ENCODE data around the gene GALM.
"Not testable (repeated sequence)": the region's sequence is repeated elsewhere in the genome, so short reads cannot be mapped to it uniquely, and the experiment has no call there.

Gene GALM

GRCh38 chr2:38650012-38650411 lies 15.9 kb upstream of the GALM start:
- no peak for DNase-seq

- DNase-seq: no peak
Observed at GRCh38 chr2:38650717-38651116, 15.2 kb upstream of the GALM start.

- peak; percentile 74 for DNase-seq
Observed at GRCh38 chr2:38652431-38653273, 13.3 kb upstream of the GALM start.

- DNase-seq: no peak
Observed at GRCh38 chr2:38653380-38653714, 12.6 kb upstream of the GALM start.

GRCh38 chr2:38653715-38654527 lies 12.0 kb upstream of the GALM start:
- DNase-seq: peak; percentile 43

GRCh38 chr2:38654528-38655381 lies 11.2 kb upstream of the GALM start:
- DNase-seq: peak; percentile 46

GRCh38 chr2:38655441-38655840 lies 10.5 kb upstream of the GALM start:
- no peak for DNase-seq

- DNase-seq: peak; percentile 53
Observed at GRCh38 chr2:38656866-38657480, 8.9 kb upstream of the GALM start.

- DNase-seq: peak; percentile 71
Observed at GRCh38 chr2:38658613-38659012, 7.3 kb upstream of the GALM start.

GRCh38 chr2:38659115-38659514 lies 6.8 kb upstream of the GALM start:
- peak; percentile 41 for DNase-seq

GRCh38 chr2:38660282-38660681 lies 5.6 kb upstream of the GALM start:
- no peak for DNase-seq

- DNase-seq: no peak
Observed at GRCh38 chr2:38661306-38661705, 4.6 kb upstream of the GALM start.

GRCh38 chr2:38666556-38666910 lies 619 bp downstream of the GALM start:
- DNase-seq: peak; percentile 52

- no peak for DNase-seq
Observed at GRCh38 chr2:38668092-38668491, 2.2 kb downstream of the GALM start.

GRCh38 chr2:38668779-38669479 lies 3.0 kb downstream of the GALM start:
- no peak for DNase-seq

GRCh38 chr2:38671303-38671702 lies 5.4 kb downstream of the GALM start:
- DNase-seq: no peak

GRCh38 chr2:38671946-38672345 lies 6.0 kb downstream of the GALM start:
- DNase-seq: no peak

- DNase-seq: no peak
Observed at GRCh38 chr2:38672445-38673391, 6.8 kb downstream of the GALM start.

- no peak for DNase-seq
Observed at GRCh38 chr2:38676681-38677080, 10.8 kb downstream of the GALM start.

GRCh38 chr2:38680868-38681267 lies 15.0 kb downstream of the GALM start:
- DNase-seq: not testable (repeated sequence)

- DNase-seq: no peak
Observed at GRCh38 chr2:38682008-38682575, 16.2 kb downstream of the GALM start.

Data from suppressor macrophage treated with lipopolysaccharide for 4 hours (primary cell).